ENCODE measurements around the gene ROPN1.
"Not testable (repeated sequence)": the region's sequence is repeated elsewhere in the genome, so short reads cannot be mapped to it uniquely, and the experiment has no call there.

ROPN1 gene

GRCh38 chr3:123991730-123992588 is at the start of gene ROPN1:
Gene ROPN1 (minus strand): TSS chr3:123992124. CDS start chr3:123980481, 11,643 bp downstream.
- not testable (repeated sequence) for H3K4me1 ChIP-seq (ENCODE audit: control insufficient read depth, insufficient read depth, low read length); H3K9ac ChIP-seq (ENCODE audit: low read length); H3K4me3 ChIP-seq (ENCODE audit: low read length); H3K36me3 ChIP-seq (ENCODE audit: control insufficient read depth, insufficient read depth, low read length, severe bottlenecking); DNase-seq (ENCODE audit: low read depth)
- H3K9me3 ChIP-seq (ENCODE audit: control insufficient read depth, low read length): peaks cover 10% of the 10 kb centered on the region
- H3K27me3 ChIP-seq (replicated peaks; ENCODE audit: control insufficient read depth, insufficient read depth, low read length): peaks cover 44% of the 10 kb centered on the region

GRCh38 chr3:124041553-124041952 is 49.6 kb upstream of the ROPN1 start:
- Histone ChIP-seq H3K36me3 (ENCODE audit: control insufficient read depth, insufficient read depth, low read length, severe bottlenecking) (no peaks in the 10 kb centered on the region), H3K4me3 (ENCODE audit: low read length) (no peak overlapping the region), H3K4me1 (ENCODE audit: control insufficient read depth, insufficient read depth, low read length) (no peaks in the 10 kb centered on the region), H3K27me3 (replicated peaks; ENCODE audit: control insufficient read depth, insufficient read depth, low read length) (peaks cover 20% of the 10 kb centered on the region), H3K9ac (ENCODE audit: low read length) (no peak overlapping the region), H3K9me3 (ENCODE audit: control insufficient read depth, low read length) (no peaks in the 10 kb centered on the region)
- DNase-seq (ENCODE audit: low read depth): no peak

- Histone ChIP-seq H3K27me3 (replicated peaks; ENCODE audit: control insufficient read depth, insufficient read depth, low read length) (peaks cover 8% of the 10 kb centered on the region), H3K4me1 (ENCODE audit: control insufficient read depth, insufficient read depth, low read length) (peaks cover 15% of the 10 kb centered on the region), H3K9me3 (ENCODE audit: control insufficient read depth, low read length) (no peaks in the 10 kb centered on the region), H3K4me3 (ENCODE audit: low read length) (no peak overlapping the region), H3K36me3 (ENCODE audit: control insufficient read depth, insufficient read depth, low read length, severe bottlenecking) (no peaks in the 10 kb centered on the region), H3K9ac (ENCODE audit: low read length) (no peak overlapping the region)
- no peak for DNase-seq (ENCODE audit: low read depth)
These were observed 45.4 kb upstream of the ROPN1 start for GRCh38 chr3:124037326-124037725.

- DNase-seq (ENCODE audit: low read depth); H3K9me3 ChIP-seq (ENCODE audit: control insufficient read depth, low read length); H3K27me3 ChIP-seq (replicated peaks; ENCODE audit: control insufficient read depth, insufficient read depth, low read length); H3K4me3 ChIP-seq (ENCODE audit: low read length); H3K36me3 ChIP-seq (ENCODE audit: control insufficient read depth, insufficient read depth, low read length, severe bottlenecking); H3K9ac ChIP-seq (ENCODE audit: low read length): not testable (repeated sequence)
- peaks cover 15% of the 10 kb centered on the region for H3K4me1 ChIP-seq (ENCODE audit: control insufficient read depth, insufficient read depth, low read length)
These were observed 44.3 kb upstream of the ROPN1 start for GRCh38 chr3:124036214-124036613.

GRCh38 chr3:124035463-124036121 is 43.7 kb upstream of the ROPN1 start:
- Histone ChIP-seq H3K4me3 (ENCODE audit: low read length) (no peak overlapping the region), H3K9me3 (ENCODE audit: control insufficient read depth, low read length) (no peaks in the 10 kb centered on the region), H3K4me1 (ENCODE audit: control insufficient read depth, insufficient read depth, low read length) (peaks cover 15% of the 10 kb centered on the region), H3K27me3 (replicated peaks; ENCODE audit: control insufficient read depth, insufficient read depth, low read length) (no peaks in the 10 kb centered on the region), H3K9ac (ENCODE audit: low read length) (no peak overlapping the region), H3K36me3 (ENCODE audit: control insufficient read depth, insufficient read depth, low read length, severe bottlenecking) (no peaks in the 10 kb centered on the region)
- DNase-seq (ENCODE audit: low read depth): no peak

- Histone ChIP-seq H3K4me1 (ENCODE audit: control insufficient read depth, insufficient read depth, low read length) (peaks cover 15% of the 10 kb centered on the region), H3K27me3 (replicated peaks; ENCODE audit: control insufficient read depth, insufficient read depth, low read length) (no peaks in the 10 kb centered on the region), H3K9me3 (ENCODE audit: control insufficient read depth, low read length) (no peaks in the 10 kb centered on the region), H3K4me3 (ENCODE audit: low read length) (peak overlapping the region; percentile 89), H3K9ac (ENCODE audit: low read length) (no peak overlapping the region), H3K36me3 (ENCODE audit: control insufficient read depth, insufficient read depth, low read length, severe bottlenecking) (no peaks in the 10 kb centered on the region)
- no peak for DNase-seq (ENCODE audit: low read depth)
These were observed 42.9 kb upstream of the ROPN1 start for GRCh38 chr3:124034844-124035152.

- Histone ChIP-seq H3K9ac (ENCODE audit: low read length) (peak overlapping the region; percentile 84), H3K27me3 (replicated peaks; ENCODE audit: control insufficient read depth, insufficient read depth, low read length) (no peaks in the 10 kb centered on the region), H3K9me3 (ENCODE audit: control insufficient read depth, low read length) (no peaks in the 10 kb centered on the region), H3K36me3 (ENCODE audit: control insufficient read depth, insufficient read depth, low read length, severe bottlenecking) (no peaks in the 10 kb centered on the region), H3K4me1 (ENCODE audit: control insufficient read depth, insufficient read depth, low read length) (peaks cover 17% of the 10 kb centered on the region), H3K4me3 (ENCODE audit: low read length) (peak overlapping the region; percentile 89)
- peak; percentile 35 for DNase-seq (ENCODE audit: low read depth)
These were observed 42.3 kb upstream of the ROPN1 start for GRCh38 chr3:124034016-124034843.

- Histone ChIP-seq H3K36me3 (ENCODE audit: control insufficient read depth, insufficient read depth, low read length, severe bottlenecking) (no peaks in the 10 kb centered on the region), H3K27me3 (replicated peaks; ENCODE audit: control insufficient read depth, insufficient read depth, low read length) (no peaks in the 10 kb centered on the region), H3K9me3 (ENCODE audit: control insufficient read depth, low read length) (no peaks in the 10 kb centered on the region), H3K9ac (ENCODE audit: low read length) (peak within 1 kb of the TSS; percentile 86), H3K4me3 (ENCODE audit: low read length) (peak within 1 kb of the TSS; percentile 89), H3K4me1 (ENCODE audit: control insufficient read depth, insufficient read depth, low read length) (peaks cover 17% of the 10 kb centered on the region)
- DNase-seq (ENCODE audit: low read depth): peak; percentile 63
These were observed 41.6 kb upstream of the ROPN1 start, which contains the start of gene KALRN for GRCh38 chr3:124033360-124034015. Gene KALRN (plus strand): TSS chr3:124033369.

- H3K4me1 ChIP-seq (ENCODE audit: control insufficient read depth, insufficient read depth, low read length): peaks cover 17% of the 10 kb centered on the region
- DNase-seq (ENCODE audit: low read depth): peak; percentile 96
- peak overlapping the region; percentile 89 for H3K4me3 ChIP-seq (ENCODE audit: low read length)
- H3K27me3 ChIP-seq (replicated peaks; ENCODE audit: control insufficient read depth, insufficient read depth, low read length): no peaks in the 10 kb centered on the region
- H3K9me3 ChIP-seq (ENCODE audit: control insufficient read depth, low read length): no peaks in the 10 kb centered on the region
- no peaks in the 10 kb centered on the region for H3K36me3 ChIP-seq (ENCODE audit: control insufficient read depth, insufficient read depth, low read length, severe bottlenecking)
- peak overlapping the region; percentile 86 for H3K9ac ChIP-seq (ENCODE audit: low read length)
These were observed 41.0 kb upstream of the ROPN1 start for GRCh38 chr3:124032881-124033359.

GRCh38 chr3:124032311-124032880 is 40.5 kb upstream of the ROPN1 start:
- H3K27me3 ChIP-seq (replicated peaks; ENCODE audit: control insufficient read depth, insufficient read depth, low read length): no peaks in the 10 kb centered on the region

More at GRCh38 chr3:124032311-124032880, 40.5 kb upstream of the ROPN1 start:
- H3K4me1 ChIP-seq (ENCODE audit: control insufficient read depth, insufficient read depth, low read length): peaks cover 17% of the 10 kb centered on the region
- H3K36me3 ChIP-seq (ENCODE audit: control insufficient read depth, insufficient read depth, low read length, severe bottlenecking): no peaks in the 10 kb centered on the region
- H3K9ac ChIP-seq (ENCODE audit: low read length): peak overlapping the region; percentile 86
- peak; percentile 24 for DNase-seq (ENCODE audit: low read depth)
- peak overlapping the region; percentile 89 for H3K4me3 ChIP-seq (ENCODE audit: low read length)
- no peaks in the 10 kb centered on the region for H3K9me3 ChIP-seq (ENCODE audit: control insufficient read depth, low read length)

Measured in adipocyte (in vitro differentiated cells).